ENCODE results near the gene METTL24. TPM values are rescaled to one million over a fixed set of nuclear protein-coding genes. Genes with fewer than 3 reads are reported as not detected.

The METTL24 gene
- total RNA-seq, 1 donor from 2014 or later: 0.67 TPM

GRCh38 chr6:110226261-110226660 is 131.9 kb downstream of the METTL24 start:
- Mint-ChIP-seq H3K27ac (ENCODE audit: unreplicated experiment) (no peak overlapping the region), H3K27me3 (ENCODE audit: low read depth) (no peaks in the 10 kb centered on the region), H3K4me1 (ENCODE audit: low read depth) (peaks cover 3% of the 10 kb centered on the region), H3K36me3 (ENCODE audit: low read depth) (peaks cover 12% of the 10 kb centered on the region), H3K4me3 (ENCODE audit: unreplicated experiment) (no peak overlapping the region), H3K9me3 (ENCODE audit: low read depth) (no peaks in the 10 kb centered on the region)
- no peak for DNase-seq (ENCODE audit: low spot score)
- TF ChIP-seq CTCF (IDR thresholded peaks at IDR 0.05): no peak

- Mint-ChIP-seq H3K9me3 (ENCODE audit: low read depth) (no peaks in the 10 kb centered on the region), H3K27ac (ENCODE audit: unreplicated experiment) (peak overlapping the region; percentile 27), H3K27me3 (ENCODE audit: low read depth) (no peaks in the 10 kb centered on the region), H3K4me3 (ENCODE audit: unreplicated experiment) (no peak overlapping the region), H3K36me3 (ENCODE audit: low read depth) (peaks cover 17% of the 10 kb centered on the region), H3K4me1 (ENCODE audit: low read depth) (peaks cover 3% of the 10 kb centered on the region)
- no peak for TF ChIP-seq CTCF (IDR thresholded peaks at IDR 0.05)
- no peak for DNase-seq (ENCODE audit: low spot score)
Measured at GRCh38 chr6:110221738-110222137, 136.4 kb downstream of the METTL24 start.

- no peaks in the 10 kb centered on the region for H3K27me3 Mint-ChIP-seq (ENCODE audit: low read depth)
- H3K27ac Mint-ChIP-seq (ENCODE audit: unreplicated experiment): no peak overlapping the region
Measured at GRCh38 chr6:110217266-110217665, 140.9 kb downstream of the METTL24 start.

DNA sequence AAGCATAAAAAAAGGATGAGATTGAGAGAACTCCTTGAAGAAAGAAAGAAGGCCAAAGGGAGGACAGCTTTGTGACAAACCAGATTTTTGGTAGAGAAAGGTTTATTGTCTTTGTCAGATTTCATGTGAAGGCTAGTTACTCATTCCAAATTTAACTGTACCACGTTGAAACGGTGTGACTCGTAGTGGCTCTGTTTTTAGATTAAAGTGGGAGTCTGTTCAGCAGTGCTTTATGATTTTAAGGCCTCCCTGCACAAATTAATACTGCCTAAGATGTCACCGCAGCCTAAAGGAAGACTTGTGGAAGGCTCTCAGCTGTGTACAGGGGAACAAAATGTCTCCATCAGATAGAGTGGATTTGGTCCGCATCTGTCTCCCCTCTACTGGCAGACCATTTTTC is 142.0 kb downstream of the METTL24 start:
- no peaks in the 10 kb centered on the region for H3K9me3 Mint-ChIP-seq (ENCODE audit: low read depth)
- no peak overlapping the region for H3K4me3 Mint-ChIP-seq (ENCODE audit: unreplicated experiment)
- H3K36me3 Mint-ChIP-seq (ENCODE audit: low read depth): peaks cover 28% of the 10 kb centered on the region
- TF ChIP-seq CTCF (IDR thresholded peaks at IDR 0.05): no peak
- no peak for DNase-seq (ENCODE audit: low spot score)
- no peaks in the 10 kb centered on the region for H3K4me1 Mint-ChIP-seq (ENCODE audit: low read depth)
- H3K27me3 Mint-ChIP-seq (ENCODE audit: low read depth): no peaks in the 10 kb centered on the region
- H3K27ac Mint-ChIP-seq (ENCODE audit: unreplicated experiment): no peak overlapping the region

More at GRCh38 chr6:110217266-110217665, 140.9 kb downstream of the METTL24 start:
- Mint-ChIP-seq H3K9me3 (ENCODE audit: low read depth) (no peaks in the 10 kb centered on the region), H3K4me3 (ENCODE audit: unreplicated experiment) (no peak overlapping the region), H3K4me1 (ENCODE audit: low read depth) (no peaks in the 10 kb centered on the region), H3K36me3 (ENCODE audit: low read depth) (peaks cover 26% of the 10 kb centered on the region)
- DNase-seq (ENCODE audit: low spot score): no peak
- no peak for TF ChIP-seq CTCF (IDR thresholded peaks at IDR 0.05)

- no peaks in the 10 kb centered on the region for H3K27me3 Mint-ChIP-seq (ENCODE audit: low read depth)
- H3K27ac Mint-ChIP-seq (ENCODE audit: unreplicated experiment): no peak overlapping the region
- no peak for DNase-seq (ENCODE audit: low spot score)
- H3K4me3 Mint-ChIP-seq (ENCODE audit: unreplicated experiment): no peak overlapping the region
- H3K4me1 Mint-ChIP-seq (ENCODE audit: low read depth): no peaks in the 10 kb centered on the region
- H3K36me3 Mint-ChIP-seq (ENCODE audit: low read depth): peaks cover 26% of the 10 kb centered on the region
- no peaks in the 10 kb centered on the region for H3K9me3 Mint-ChIP-seq (ENCODE audit: low read depth)
- TF ChIP-seq CTCF (IDR thresholded peaks at IDR 0.05): no peak
Measured at GRCh38 chr6:110214338-110214737, 143.8 kb downstream of the METTL24 start.

Measured in chondrocyte (in vitro differentiated cells).